Ammon's horn (tissue), 1 donor: Measurements from ENCODE around the gene RNF150.
"Not testable (repeated sequence)": the region's sequence is repeated elsewhere in the genome, so short reads cannot be mapped to it uniquely, and the experiment has no call there.

Source experiments
- DNase-seq: peaks from one replicate; pipeline ENCODE4 v3.0.0-alpha.2; 2016; ENCODE audit warnings: low spot score

RNF150 gene

DNA sequence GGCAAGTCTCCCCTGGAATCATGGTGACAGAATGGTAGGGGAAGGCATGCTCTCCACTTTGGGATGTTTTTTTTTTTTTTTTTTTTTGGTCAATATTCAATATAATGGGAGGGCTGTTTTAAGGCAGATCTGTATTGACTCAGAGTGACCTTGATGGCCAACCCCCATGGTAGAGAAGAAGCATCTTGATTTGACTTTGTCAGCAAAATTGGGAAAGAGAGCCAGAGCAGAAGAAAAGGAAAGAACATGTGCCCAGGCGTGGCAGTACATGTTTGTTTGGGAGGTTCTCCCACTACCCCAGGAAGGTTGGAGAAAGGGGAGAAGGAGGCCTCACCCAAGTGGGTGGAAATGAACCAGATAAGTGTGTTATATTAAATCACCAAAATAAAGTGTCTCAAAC is 314.8 kb downstream of the RNF150 start:
- DNase-seq = no peak

DNA sequence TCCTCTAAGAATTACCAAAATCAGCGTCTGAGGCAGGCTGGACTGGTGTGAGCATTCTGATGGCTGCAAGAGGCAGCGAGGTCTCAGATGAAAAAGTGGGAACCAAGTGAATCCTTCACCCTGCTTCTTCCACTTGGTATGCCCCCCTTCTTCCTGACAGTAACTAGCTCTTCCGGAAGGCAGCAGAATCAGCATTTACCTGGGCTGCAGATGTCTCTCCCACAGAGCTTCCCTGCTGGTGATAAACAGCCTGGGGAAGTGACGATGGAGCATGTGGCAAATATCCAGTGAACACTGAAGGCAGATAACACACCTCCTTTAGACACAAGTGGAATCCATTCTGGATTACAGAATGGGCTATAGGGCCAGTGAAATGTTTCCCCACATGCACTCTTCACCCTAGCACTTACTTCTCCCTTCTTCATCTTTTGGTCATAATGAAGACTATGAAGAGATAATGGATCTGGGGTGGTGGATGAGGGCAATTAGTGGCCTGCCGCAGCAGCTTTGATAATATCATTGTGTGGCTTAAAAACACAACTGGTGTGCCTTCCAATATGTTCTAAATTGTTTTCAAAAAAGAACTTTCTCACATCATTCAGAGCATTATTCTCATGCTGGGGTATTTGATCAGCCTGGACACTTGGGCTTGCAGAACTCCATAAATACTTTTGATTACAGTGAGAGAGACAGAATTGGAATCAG is 316.3 kb downstream of the RNF150 start:
- no peak for DNase-seq

DNA sequence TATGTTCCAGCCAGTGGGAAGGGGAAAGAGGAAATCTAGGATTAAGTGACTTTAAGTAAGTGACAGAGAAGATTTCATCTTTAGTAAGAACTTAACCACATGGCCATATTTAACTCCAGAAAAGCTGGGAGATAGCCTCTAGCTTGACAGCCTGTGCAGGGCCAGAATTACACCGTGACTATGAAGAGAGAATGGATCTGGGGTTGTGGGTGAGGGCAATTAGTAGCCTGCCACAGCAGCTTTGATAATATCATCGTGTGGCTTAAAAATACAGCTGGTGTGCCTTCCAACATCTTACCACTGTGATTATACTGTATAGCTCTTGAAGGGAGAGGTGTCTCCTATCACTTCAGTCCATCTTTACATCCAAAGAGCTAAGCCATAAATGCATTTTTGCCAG is 319.5 kb downstream of the RNF150 start:
- DNase-seq = no peak

DNA sequence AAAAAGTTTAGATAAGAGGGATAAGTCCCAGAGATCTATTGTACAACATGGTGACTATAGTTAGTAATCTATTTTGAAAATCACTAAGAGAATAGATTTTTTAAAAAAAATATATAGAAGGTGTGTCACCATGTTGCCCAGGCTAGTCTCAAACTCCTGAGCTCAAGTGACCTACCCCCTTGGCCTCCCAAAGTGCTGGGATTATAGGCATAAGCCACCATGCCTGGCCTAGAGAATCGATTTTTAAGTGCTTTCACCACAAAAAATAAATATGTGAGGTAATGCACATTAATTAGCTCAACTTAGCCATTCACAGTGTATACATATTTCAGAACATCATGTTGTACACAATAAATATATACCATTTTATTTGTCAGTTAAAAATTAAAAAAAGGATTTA is 320.4 kb downstream of the RNF150 start:
- no peak for DNase-seq

DNA sequence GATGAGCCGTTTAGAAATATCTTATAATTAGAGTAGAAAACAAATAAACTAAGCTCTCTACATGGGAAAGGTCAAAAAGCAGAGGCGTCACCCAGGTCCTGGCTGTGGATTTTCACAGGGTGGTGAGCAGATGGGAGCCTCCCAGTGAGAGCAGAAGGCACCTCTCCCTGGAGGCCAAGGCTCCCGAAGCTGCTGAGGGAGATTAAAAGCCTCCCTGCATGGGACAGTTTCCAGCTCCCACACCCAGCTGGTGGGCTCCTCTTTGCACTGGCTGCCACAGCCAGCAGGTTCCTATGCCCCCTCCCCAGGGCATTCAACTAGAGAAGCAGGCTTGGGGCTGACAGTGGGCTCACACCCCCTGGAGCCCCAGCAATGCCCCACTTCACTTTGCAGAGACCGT is 321.8 kb downstream of the RNF150 start:
- DNase-seq = no peak

DNA sequence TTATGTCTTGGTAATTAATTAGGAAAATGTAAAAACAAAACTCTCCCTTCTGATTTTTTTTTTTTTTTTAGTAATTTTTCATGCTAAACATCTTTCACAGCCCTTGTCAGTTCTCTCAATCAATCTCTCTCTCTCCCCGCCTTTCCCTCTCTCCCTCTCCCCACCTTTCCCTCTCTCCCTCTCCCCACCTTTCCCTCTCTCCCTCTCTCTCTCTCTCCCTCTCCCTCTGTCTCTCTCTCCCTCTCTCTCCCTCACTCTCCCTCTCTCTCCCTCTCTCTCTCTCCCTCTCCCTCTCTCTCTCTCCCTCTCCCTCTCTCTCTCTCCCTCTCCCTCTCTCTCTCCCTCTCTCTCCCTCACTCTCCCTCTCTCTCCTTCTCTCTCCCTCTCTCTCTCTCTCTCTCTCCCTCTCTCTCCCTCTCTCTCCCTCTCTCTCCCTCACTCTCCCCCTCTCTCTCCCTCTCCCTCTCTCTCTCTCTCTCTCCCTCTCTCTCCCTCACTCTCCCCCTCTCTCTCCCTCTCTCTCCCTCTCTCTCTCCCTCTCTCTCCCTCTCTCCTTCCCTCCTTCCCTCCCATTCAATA is 322.6 kb downstream of the RNF150 start:
- not testable (repeated sequence) for DNase-seq
